ENCODE measurements around the gene CITED4.

Gene CITED4

DNA sequence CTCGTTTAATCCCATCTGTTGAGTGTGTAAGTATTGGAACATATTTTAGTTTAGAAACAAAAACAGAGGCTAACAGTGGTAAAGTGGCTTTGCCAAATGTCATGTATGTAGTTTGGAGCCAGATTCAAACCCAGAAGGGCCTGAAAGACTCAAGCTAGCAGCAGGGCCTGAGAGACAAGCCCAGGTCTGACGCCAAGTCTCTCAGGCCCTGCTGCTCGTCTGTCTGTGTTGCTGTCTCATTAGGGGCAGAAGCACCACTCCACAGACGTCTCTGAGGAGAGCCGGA is 8.3 kb downstream of the CITED4 start:
- no peak for DNase-seq

DNA sequence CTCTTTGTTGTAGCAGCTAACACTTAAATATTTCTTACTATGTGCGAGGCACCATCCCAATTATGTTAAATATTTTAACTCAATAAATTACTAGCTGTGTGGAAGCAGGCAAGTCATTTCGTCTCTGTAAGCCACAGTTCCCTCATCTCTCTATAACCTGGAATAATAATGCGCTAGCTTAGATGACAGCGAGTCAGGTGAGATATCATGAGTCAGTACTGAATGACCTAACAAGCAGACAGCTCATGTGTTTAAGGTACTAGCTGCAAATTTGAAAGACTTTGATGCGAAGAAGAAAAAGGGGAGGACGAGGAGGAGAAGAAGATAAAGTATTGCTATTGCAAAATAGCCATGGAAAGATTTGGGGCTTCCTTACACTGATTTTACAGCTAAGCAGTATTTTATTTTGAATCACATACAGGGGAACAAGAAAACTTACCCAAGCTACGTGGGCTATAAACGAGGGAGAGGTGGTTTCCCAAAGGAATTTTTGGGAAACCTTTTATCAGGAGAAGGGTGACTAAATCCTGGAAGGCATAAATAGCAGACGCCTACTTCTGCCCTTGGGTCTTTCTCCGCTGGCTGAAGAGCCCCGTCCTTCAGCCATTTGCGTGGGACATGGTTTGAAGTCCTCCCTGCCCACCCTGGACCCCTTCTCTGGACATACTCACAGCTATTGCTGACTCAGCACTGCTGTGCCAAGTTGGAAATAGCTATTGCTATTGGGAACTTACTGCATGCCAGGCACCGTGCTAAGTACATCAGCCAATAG is 8.9 kb downstream of the CITED4 start:
- DNase-seq, result no peak

DNA sequence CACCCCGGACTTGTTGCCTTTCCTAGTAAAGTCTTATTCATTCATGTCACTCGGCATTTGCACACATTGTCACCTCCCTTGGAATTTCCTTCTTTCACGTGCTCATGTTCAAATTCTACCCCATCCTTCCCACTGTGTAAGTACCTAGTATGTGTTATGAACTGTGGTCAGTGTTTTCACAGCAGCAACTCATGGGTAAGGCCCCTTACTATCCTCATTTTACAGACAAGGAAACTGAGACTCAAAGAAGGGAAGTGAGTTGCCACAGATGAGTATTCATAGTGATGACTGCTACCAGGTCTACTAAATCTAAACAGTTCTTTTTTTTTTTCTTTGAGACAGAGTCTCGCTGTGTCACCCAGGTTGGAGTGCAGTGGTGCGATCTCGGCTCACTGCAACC is 10.5 kb downstream of the CITED4 start:
- no peak for DNase-seq

DNA sequence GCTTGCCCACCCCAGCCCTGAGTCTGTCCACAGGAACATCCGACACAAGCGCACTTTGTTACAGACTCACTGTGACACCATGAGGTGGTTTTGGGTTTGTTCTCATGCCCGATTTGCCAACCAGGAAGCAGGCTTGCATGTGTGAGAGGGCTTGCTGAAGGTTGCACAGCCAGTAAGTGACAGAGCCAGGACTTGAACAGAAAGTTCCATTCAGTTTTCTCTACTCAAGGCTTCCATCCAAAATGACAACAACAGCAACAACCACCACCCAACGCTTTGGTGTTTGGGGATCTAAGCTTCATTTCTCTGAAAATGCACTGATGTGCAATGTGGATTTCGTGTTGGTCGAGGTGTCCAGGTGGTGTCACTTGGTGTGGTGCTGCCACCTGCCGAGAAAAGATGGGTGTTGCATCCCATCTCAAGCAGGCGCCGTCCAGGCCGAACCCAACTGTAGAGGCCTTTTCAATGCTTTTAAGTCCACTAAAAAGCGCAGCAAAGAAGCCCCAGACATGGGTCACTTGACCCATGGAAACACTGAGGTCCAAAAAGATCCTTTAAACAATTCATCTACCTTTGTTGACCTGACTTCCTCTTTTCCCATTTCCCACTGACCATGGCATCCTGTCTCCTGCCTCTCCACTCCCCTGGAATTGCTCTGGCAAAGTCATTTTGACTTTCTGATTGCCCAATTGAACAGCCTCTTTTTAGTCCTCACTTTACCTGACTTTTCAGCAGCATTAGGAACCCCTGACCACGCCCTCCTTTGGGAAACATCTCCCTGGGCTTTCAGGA is 12.2 kb downstream of the CITED4 start:
- peak in 43 of 51 donors; percentile 5 to 74 (median 46) for DNase-seq

DNA sequence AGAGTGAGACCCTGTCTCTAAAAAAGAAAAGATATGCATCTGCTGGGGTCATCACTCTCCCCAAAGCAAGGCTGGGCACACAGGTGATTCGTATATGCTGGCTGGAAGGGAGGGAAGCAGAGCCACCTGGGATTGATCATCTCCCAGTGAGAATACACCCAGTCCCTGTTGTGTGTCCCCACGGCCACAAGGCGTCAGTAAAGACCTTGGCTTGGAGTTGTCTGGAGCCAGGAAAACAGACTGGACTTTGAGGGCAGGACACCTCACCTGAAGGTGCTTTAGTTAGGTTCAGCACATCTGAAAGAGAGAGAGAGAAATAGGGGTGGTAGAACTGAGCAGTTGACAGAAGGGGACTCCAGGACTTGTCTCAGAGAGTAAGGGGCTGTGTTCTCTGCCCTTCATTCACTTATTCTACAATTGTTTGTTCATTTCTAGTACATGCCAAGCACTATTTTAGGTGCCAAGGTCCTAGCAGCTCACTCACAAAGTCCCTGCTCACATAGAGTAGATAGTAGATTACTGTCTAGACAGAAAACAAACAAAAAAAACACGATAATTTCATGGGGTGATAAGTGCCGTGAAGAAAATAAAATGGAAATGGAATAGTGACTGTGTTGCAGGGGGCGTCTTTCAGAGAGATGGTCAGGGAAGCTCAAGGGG is 13.5 kb downstream of the CITED4 start:
- peak in 37 of 51 donors; percentile 3 to 73 (median 25) for DNase-seq

DNA sequence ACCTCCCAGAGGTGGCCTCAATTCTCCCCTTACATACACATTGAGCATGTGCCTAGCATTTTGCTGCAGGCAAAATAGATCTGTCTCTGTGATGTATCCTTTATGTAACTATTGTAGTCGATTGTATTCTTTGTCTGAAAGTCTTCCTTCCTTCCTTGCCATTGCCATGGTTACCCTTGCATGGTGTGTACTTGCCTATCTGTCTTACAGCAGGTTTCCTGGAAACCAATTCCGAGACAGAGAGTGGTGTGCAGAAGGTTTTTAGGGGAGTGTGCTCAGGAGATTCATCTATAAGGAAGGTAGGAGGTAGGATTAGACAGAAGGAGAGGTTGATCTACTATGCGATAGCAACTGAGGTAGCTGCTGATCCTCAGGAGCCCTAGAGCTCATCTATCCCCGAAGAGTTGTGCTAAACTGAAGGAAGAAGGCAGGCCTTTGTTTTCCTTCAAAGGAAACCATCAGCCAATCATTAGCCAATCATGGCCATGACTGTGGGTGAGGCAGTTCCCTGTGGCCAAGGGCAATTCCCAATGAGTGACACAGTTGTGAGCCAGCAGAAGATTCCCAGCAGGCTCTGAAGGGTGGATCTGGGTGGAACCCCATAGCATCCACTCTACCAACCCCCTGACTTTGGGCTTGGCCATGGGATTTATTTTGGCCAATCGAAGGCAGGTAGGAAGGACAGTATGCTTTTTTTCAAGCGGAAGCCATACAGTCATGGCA is 15.0 kb downstream of the CITED4 start:
- peak in 2 of 51 donors; percentile 20 to 56 for DNase-seq

DNA sequence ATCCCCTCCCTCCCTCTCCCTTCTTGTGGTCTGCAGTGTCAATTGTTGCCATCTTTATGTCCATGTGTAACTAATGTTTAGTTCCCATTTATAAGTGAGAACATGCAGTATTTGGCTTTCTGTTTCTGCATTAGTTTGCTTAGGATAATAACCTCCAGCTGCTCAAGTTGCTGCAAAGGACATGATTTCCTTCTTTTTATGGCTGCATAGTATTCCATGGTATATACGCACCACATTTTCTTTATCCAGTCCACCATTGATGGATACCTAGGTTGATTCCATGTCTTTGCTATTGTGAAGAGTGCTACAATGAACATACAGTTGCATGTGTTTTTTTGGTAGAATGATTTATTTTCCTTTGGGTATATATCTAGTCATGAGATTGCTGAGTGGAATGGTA is 16.3 kb downstream of the CITED4 start:
- no peak for DNase-seq

DNA sequence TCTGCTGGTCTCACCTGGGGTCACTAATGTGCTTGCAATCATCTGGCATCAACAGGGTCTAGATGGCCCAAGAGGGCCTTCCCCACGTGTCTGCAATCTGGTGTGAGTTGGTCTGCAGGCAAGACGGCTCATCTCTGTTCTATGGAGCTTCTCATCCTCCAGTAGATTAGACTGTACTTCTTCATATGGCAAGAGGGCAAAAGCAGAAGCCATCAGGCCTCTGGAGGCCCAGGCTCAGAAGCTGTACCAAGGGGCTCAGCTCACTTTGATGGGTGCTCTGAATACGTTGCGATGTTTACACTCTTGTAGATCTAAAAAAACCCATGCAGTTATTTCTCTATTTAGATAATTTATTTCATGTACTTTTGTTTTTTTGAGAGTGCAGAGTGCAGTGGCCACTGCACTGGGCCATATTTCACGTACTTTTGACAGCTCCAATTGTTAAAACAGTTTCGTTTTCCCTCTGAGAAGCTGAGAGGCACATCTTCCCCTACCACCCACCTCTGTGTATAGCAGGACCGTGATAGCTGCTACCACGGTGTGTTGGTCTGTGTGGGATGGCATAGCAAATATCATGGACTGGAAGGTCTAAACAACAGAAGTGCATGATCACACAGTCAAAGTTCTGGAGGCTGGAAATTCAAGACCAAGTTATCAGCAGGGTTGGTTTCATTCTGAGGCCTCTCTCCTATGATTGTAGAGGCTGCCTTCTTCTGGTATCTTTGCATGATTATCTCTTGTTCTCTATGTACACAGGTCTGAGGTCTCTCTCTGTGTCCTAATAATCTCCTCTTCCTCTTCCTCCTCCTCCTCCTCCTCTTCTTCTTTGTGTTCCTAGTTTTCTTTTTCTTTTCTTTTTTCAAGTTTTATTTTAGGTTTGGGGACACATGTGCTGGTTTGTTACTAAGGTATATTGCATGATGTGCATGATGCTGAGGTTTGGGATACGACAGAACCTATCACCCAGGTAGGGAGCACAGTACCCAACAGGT is 17.0 kb downstream of the CITED4 start:
- DNase-seq, result no peak

DNA sequence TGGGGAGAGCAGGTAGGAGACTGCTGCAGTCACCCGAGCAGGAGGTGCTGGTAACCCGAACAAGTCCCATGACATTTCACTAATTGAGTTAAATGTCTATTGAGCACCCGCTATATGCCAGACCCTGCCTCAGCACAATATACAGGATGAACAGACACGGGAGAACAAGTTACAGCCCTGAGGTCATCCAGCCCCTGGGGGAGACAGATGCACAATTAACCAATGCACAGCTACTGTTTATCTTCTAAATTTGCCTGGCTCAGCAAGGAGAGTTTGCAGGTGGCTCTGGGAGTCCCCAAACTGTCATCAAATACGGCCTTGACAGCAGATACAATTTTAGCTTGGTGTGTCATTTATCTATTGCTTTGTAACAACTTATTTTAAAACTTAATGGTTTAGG is 18.1 kb downstream of the CITED4 start:
- DNase-seq, result no peak

DNA sequence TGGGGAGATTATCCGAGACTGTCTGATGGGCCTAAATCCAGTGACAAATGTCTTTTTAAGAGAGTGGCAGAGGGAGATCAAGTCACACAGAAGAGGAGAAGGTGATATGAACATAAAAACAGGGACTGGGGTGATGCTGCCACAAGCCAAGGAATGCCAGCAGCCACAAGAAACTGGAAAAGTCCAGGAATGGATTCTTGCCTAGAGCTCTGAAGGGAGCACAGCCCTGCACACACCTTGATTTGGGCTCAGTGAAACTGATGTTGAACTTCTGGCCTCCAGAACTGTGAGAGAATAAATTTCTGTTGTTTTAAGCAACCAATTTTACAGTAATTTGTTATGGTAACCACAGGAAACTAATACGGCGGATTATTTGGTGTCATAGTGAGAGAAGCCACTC is 19.5 kb downstream of the CITED4 start:
- DNase-seq, result no peak

DNA sequence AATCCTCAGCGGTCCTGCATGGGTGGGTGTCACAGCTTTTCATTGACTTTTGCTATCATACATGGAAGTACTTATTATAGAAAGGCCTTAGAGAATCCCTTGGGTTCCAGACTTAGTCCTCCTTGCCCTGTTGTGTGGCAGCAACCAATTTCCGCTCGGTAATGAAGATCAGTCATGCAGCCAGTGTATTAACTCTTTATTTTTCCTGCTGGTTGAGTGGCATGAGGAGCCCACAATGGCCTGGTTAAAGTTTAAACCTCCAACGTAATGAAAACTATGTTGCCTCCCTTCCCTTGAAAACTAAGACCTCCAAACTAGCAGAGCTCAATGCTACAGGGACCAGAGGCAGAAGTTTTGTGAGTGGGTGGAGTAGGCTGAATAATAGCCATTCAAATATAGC is 20.0 kb downstream of the CITED4 start:
- DNase-seq, result no peak

DNA sequence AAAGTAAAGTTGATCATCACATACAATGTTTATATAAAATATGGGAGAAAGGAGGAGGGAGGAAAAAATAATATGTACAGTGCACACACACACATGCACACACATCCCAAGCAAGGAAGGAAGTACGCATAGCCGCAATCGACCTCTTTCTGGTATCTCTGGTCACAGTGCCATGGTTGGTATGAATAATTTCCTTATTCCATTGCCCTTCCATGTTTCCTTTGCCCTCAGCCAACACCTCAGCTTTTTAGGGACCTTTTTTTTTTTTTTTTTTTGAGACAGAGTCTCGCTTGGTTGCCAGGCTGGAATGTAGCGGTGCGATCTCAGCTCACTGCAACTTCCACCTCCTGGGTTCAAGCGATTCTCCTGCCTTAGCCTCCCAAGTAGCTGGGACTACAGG is 20.6 kb downstream of the CITED4 start:
- DNase-seq, result no peak

DNA sequence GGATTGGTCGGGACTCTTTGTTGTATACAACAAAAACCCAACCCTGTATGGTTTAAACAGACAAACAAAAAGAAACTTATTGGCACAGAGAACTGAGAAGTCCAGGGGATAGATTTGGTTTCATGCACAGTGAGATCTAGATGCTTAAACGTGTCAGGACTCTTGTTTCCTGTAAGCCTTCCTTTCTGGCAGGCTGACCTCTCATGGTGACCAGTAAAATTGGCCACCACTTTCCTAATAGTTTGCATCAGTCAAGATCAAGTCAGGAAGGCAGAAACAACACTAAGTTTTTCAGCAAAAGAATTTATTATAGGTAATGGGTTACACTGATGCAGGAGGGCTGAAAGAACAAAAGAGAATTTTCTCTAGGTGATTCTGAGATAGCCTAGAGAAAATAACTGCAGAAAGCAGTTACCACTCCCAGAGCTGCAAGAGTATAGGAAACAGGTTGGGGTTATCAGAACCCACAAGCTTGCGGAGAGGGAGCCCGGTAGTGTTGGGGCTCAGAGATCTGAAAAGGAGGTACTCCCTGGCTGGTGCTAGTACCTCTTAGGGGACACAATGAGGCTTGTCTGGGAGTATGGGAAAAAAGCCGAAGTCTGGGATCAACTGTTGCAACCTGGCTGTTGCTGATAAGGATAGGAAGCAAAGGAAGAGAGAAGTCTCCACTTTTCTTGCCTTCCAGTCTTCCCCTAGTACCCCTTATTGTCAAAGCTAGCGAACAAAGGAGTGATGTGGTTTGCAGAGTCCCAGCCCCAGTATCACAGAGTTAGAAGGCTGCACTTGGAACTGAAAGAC is 21.4 kb downstream of the CITED4 start:
- no peak for DNase-seq

DNA sequence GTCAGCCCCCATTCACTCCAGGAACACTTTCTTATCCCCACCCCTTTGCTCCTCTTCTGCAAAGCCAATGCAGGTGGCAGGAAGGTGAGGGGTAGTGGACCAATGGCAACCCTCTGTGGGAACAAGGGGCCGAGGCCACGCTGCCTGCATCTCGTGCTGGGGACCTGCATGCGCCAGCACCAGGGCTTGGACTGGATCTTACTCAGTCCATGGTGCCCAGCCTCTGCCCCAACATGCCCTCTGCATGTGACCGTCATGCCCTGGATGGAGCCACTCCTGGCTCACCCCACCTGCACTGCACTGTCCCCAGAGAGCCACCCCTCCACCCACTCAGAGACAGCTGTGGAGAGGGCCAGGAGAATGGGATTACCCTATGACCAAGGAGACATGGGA is 22.2 kb downstream of the CITED4 start:
- DNase-seq, result no peak

DNA sequence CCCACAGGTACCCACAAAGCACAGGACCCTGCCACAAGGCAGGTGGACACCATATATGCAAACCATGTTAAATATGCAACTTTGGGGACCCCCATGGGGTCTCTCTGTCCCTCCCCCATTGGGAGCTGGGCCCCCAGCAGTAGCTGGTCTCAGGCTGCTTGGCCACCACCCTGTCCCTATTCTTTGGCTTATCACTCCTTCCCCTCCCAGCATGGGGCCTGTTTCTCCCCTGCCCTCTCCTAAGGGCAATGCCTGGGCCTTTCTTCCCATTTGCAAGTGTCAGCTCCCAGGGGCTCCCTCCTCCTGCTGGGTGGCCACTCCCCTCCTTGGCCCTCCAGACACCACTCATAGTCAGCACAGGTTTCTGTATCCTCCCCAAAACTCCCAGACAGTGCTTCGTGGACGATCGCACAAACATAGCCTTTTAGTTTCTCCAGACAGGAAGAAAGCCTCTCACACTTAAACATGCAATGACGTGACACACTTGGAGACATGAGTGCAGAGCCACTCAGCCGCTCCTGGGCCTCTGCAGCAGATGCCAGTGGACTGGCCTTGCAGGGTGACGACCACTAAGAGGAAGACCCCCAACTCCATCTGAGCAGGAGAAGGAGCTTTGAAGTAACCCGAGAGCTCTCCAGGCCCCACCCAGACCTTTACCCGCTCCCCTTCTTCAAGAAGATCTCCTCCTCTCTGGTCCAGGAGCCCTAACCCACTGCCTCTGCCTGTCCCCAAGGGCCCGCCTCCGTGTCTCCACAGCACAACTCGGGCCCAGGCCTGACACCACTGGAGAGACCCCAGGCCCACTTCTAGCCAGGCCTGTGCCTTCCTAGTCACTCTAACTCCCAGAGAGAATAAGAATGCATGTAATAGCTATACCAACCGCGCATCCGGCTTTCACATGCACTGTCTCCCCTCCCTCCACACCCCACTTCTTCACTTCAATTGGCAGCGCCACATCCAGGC is 22.9 kb downstream of the CITED4 start:
- no peak for DNase-seq

DNA sequence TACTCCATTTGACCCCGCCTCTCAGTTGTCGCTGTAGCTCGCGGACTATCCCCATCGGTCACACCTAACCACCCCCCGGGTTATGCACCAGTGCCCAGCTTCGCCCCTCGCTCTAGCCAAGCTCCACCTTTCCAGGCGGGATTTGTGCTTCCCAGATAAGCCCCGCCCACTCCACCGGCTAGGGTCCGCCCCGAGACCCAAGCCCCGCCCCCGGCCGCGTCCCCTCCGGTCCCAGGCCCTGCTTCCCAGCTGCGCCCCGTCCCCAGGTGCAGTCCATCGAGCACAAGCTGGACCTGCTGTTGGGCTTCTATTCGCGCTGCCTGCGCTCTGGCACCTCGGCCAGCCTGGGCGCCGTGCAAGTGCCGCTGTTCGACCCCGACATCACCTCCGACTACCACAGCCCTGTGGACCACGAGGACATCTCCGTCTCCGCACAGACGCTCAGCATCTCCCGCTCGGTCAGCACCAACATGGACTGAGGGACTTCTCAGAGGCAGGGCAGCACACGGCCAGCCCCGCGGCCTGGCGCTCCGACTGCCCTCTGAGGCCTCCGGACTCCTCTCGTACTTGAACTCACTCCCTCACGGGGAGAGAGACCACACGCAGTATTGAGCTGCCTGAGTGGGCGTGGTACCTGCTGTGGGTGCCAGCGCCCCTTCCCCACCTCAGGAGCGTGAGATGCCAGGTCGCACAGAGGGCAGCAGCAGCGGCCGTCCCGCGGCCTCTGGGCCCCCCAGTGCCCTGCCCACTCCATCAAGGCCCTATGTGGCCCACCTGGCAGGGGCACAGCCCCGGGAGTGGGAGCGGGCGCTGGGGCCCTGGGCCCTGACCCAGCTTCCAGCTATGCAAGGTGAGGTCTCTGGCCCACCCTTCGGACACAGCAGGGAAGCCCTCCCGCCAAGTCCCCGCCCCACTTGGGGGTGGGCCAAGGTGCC is 23.9 kb downstream of the CITED4 start:
- DNase-seq, result no peak

DNA sequence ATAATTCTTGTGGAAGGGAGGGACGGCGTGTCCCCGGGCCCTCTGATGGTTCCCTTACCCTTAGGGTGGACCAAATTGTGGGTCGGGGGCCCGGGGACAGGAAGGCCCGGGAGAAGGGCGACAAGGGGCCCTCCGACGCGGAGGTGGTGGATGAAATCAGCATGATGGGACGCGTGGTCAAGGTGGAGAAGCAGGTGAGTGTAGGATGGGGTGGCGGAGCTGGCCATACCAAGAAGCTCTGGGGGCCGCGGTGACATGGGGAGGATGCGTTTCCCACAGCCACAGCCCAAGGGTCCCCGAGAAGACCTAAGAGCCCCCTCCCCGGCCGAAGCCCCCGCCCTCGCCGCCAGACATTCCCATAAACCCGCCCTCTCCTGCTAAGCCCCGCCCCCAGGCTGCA is 24.6 kb downstream of the CITED4 start:
- DNase-seq, result no peak

DNA sequence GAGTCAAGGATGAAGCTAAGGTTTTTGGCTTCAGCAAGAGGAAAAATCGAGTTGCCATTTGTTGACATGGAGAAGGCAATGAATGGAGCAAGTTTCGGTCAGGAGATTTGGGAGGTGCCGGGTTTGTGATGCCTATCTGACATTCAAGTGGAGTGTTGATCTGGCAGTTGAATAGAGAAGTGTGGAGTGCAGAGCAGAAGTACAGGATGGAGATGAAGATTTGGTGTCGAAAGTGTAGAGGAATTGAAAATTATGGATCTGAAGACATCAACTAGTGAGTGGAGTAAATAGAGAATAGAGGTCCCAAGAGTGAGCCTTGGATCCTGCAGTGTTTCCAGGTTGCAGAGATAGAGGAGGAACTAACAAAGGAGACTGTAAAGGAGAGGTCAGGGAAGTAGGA is 25.9 kb downstream of the CITED4 start:
- no peak for DNase-seq
